Vagina (tissue), 2 donors: Measurements from ENCODE around the gene SMC3.

Experiments used
- CTCF ChIP-seq, 3 experiments: fragments of 450-650 bp in 2 of 3; fragments of 200-600 bp in 1 of 3; sonication (generic) in 1 of 3; IDR thresholded peaks; one replicate each; pipeline ENCODE4 v1.5.1; 2017 to 2019; ENCODE audit warnings: antibody characterized with exemption in 3 of 3, mild to moderate bottlenecking in 2 of 3, moderate library complexity in 2 of 3
- POLR2A ChIP-seq, 2 donors: fragments of 450-650 bp; IDR thresholded peaks; one replicate each; pipeline ENCODE4 v1.6.1; 2017; ENCODE audit warnings: antibody characterized with exemption in 2 of 2, mild to moderate bottlenecking in 2 of 2, moderate library complexity in 2 of 2
- POLR2AphosphoS5 ChIP-seq, 2 donors: sonication (generic); formaldehyde crosslinking; IDR thresholded peaks; one replicate each; pipeline ENCODE4 v1.9.0; 2017; ENCODE audit warnings: antibody characterized with exemption in 2 of 2, mild to moderate bottlenecking in 2 of 2, low read depth in 1 of 2; ENCODE audit not compliant: insufficient read depth in 1 of 2

- TF ChIP-seq CTCF (IDR thresholded peaks at IDR 0.05) (no peak), POLR2A (IDR thresholded peaks at IDR 0.05) (no peak), POLR2AphosphoS5 (IDR thresholded peaks at IDR 0.05; ENCODE audit: insufficient read depth in 1 of 2, low read depth in 1 of 2) (no peak)
Observed at GRCh38 chr10:110608087-110608486, 40.6 kb downstream of the SMC3 start.
